ENCODE measurements around the gene GSK3A.

GSK3A gene

DNA sequence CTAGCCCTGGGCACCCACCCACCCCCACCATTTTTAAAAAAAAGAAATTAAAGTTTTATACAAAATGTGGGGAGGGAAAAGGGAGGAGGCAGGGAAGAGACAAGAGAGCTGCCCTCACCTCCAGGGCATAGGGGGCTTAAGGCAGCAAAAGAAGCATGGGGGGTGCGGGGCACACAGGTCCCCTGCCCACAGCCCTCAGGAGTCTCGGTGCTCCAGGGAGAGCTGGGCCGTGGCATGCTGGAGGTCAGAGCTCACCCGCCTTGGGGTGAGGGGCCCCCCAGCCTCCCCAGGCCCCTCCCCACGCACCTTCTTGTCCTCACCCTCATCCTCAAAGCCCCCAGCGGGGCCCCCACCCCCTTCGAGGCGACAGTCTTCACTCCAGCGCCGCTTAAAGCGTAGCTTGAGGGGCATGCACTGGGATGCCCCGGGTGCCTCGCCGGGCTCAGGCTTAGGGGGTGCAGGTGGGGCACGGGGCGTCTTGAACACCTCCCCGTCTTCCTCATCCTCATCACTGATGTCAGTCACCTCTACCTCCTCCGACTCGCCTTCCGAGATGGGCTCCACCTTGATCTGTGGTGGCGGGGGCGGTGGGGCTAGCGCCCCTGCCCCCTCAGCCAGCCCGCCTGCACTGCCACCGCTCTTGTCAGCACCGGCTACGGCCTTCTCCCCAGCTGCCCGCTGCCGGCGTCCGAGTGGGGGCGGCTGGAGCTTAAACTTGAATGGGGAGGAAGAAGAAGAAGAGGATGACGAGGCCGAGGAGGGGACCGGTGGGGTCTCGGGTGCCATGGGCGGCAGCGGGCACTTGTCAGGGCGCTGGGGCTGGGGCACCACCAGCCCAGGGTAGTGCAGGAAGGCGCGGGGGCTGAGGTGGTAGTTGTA, 6.1 kb upstream of the GSK3A start:
- DNase-seq: no peak

DNA sequence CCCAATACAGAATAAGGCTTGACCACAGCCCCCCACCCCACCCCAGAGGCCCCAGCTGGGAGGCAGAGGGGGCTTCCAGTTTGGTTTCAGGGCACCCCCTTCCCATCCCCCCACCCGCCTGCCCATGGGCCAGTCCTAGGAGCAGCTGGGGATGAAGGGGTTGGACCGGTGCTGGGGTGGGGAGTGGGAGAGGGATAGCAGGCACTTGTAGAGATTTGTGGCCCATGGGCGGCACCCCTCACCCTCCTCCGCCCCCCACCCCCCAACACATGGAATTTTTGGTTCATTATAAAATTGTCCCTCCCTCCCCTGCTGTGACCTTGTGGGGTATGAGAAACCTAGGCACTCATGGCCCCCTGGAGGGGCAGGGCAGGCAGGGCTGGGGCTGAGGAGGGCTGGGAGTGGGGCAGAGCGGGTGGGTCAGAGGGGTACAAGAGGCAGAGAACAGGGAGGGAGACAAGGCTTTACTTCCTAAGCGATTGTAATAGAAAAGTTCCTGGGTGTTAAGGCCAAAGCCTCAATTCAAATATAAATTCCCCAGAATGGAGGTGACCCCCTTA, 5.3 kb upstream of the GSK3A start:
- DNase-seq: no peak

DNA sequence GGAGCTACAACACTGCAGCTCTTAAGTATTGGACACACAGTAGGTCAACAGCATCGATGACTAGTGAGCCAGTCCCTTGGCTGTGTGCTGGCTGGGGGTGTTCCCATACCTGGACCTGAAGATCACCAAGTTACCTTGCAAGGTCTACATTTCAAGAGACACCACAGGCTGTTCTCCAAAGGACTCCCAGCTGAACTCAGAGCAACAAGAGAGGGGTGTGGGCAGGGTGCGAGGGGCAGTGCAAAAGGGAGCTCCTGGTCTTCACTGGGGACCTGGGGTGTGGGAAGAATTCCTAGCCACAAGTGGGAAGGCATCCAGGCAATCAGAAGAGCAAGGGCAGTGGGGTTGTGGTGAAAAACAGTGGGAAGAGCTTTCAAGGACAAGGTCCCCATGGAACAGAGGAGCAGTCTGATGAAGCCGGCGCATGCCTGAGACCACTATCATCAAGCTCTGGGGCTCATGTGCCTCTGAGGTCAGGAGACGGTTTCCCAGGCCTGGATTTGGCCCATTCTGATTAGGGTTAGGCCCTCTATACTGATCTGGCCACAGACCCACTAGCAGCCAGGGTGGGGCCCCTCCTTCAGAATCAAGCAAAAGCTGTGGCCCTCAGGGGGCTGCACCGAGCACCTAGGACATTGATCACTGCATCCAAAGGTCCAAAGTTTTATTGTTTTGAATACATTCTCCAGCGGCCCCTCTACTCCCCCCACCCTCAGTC, 4.7 kb upstream of the GSK3A start:
- DNase-seq: no peak

DNA sequence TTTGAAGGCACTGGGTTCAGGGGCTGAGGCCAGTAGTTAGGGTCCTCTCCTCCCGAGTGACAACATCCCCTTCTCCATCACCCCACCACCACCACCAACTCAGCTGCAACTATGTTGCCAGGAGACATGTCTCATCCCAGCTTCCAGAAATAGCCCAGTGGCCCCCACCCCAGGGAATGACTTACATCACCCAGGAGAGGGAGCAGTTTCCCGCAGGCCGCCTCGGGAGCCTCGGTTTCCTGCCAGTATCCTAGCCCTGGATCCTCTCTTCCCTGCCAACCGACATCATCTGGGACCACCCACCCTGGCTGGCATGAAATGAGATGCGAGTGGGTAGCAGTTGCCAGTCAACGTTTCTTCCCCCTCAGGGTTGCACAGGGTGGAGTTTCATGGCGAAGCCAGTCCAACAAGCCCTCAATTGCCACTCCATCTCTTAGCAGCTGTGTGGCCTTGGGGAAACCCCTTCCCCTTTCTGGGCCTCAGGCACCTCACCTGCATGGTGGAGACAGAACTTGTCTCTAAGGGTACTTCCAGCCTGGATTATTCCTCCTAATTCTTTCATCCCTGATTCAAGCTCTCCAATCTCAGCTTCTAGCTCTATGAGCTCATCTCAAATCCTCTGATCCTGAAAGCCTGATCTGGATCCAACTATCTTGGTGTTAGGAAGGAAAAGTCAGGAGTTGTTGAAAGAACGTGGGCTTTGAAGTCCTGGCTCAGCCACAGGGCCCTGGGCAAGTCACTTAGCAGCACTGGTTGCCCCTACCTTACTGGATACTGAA, 3.9 kb upstream of the GSK3A start:
- DNase-seq: no peak

DNA sequence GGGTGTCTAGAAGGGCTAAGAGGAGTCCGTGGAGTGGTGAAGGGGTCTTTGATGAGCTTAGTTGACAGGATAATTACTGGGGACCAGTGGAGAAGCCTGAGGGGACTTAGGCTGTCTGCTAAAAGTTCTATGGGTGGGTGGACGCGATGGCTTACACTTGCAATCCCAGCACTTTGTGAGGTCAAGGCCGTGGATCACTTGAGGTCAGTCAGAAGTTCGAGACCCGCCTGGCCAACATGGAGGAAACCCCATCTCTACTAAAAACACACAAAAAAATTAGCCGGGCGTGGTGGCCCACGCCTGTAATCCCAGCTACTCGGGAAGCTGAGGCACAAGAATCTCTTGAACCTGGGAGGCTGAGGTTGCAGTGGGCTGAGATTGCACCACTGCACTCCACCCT, 2.8 kb upstream of the GSK3A start:
- DNase-seq: no peak

DNA sequence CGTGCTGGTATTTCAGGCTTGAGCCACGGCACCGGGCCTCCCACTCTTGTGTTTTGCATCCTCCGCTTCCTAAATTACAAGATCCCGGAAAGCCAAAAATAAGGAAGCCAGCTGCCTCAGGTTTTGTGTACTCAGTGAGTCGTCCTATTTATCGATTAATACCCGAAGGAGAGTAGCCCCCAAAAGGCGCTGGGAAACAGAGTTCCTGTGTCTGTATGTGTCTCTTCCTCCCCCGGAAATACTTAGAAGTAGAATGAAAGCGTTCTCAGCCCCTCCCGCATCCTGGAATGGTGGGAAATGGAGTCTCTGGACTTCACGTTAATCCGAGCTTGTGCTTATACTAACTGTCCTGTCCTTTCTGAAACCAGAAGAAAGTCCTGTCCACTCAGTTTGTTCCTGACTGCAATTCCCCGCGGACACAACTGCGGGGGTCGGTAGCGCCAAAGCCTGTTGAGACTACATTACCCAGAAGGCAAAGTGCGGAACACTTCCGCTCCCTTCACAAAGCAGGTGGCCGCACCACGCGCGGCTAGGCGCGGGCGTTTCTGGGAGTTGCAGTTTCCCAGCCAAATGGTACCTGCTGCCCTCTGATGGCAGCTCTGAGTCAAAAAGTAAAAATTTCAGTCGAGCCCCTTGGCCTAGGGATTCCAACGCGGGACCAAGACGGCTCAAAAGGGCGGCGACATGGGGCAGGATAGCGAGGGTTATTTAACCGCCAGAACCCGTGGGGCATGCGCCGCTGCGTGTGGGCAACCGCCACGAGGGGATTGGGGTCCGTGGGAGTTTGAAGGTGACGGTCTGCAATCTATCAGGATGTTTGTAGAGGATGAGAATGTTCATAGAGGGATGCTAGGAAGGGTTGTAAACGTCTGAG, 2.2 kb upstream of the GSK3A start:
- DNase-seq: peak; percentile 85 to 93

DNA sequence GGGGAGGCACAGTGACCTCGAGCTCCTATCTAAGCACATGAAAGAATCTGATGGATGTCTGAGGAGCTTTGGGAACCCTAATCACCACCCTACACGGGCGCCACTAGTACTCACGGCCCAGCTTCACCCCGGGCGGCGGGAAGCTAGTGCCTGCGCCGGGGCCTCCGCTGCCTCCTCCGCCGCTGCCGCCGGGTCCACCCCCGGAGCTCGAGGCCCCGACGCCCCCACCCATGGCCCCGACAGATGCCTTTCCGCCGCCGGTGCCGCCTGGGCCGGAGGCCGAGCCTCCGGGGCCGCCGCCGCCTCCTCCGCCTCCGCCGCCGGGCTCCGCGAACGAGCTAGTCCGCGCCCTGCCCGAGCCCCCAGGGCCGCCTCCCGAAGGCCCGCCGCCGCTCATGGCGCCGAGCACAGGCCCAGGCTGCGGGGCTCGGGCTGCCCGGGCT, 312 bp downstream of the GSK3A start:
- DNase-seq: peak in 1 of 2 experiments; percentile 42

DNA sequence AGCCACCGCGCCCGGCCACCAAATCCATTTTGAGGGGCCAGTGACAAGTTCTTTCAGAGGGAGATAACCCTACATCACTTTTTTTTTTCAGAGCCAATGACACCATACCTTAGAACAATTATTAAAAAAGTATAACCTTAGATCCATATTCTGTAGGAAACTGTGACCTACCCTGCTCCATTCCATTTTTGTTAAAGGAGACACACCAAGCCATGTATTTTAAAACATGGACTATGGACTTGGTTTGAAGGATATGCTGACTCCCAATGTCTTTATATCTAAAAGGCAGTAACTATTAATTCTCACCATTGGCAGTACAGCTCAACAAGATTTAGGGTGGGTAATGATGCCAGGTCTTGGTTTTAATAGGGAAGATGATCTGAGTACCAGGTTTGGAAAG, 1.1 kb downstream of the GSK3A start:
- no peak for DNase-seq

DNA sequence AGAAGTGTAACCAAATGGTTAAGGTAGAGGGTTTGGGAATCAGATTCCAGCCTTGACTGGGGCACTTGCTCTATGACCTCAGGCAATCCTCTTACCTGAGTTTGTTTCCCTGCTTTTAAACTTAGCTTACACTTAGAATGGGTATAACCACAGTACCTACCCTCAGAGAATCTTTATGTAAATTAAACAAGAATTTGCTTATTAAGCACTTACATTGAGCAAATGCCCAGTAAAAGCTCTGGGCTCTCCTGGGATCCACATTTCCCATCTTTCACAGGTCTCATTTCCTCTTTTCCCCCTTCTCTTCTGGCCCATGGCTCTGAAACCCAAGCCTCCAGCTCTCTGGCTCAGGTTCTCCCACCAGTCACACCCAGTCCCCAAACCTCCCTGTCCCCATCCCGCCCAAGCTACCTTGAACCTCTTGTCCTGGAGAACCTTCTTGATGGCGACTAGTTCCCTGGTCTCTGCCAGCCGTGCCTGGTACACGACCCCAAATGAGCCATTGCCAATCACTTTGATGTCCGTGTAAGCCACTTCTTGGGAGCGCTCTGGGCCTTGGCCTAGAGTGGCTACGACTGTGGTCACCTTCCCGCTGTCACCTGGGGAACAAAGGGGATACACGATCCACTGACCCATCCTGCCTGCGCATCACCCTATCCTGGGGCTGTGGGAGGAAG, 2.7 kb downstream of the GSK3A start:
- DNase-seq: no peak

DNA sequence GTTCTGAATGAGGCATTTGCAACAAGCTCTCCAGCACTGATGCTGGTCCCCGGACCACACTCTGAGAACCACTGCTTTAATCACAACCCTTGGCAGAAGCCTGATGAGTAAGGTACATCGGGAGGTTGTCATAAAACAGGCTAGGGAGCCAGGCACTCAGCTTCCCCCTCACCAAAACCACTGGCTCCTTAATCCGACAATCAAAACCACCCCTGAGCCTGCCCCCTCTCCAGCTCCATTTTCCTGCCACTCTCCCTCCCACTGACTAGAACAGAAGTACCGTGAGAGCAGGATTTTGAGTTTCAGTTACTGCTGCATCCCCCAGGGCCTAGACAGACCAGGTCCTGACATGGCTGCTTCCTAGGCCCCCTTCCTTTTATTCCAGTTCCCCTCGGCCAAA, 7.2 kb downstream of the GSK3A start:
- DNase-seq: no peak

DNA sequence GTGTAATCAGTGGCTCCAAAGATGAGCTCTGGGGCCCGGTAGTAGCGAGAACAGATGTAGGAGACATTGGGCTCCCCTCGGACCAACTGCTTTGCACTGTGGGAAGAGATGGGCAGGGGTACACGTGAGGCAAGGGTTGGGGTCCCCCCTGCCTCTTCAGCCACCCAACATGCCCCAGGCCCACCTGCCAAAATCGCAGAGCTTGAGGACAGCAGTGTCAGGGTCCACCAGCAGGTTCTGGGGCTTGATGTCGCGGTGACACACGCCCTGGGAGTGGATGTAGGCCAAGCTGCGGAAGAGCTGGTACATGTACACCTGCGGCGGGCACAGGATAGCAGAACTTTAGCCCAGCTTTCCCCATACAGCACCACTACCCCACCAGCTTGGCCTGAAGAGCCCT, 8.0 kb downstream of the GSK3A start:
- no peak for DNase-seq

DNA sequence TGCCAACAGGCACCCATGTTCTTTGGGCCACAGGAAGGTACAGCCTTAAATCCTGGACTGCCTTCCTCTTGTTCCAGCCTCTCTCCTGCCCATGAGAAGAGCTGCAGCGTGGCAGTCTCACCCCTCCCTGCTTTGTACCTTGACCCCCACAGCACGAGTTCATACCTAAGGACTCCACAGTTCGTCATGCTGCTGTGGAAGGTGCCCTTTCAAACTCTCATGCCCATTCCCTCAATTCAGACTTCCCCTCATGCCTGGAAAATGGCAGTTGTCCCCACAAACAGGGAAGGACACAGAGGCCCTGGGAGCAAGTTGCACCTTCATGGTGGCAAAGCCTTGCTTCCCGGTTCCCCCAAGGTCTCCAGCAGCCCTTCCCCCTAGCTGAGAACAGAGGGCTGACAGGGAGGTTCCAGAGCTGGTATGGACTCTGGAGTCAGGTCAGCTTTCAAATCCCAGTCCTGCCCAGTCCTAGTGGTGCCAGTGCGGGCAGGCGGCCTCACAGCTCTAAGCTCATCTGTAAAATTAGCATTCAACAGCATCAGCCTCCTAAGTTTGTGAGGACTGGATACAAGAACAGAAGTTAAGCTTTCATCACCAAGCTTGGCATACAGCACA, 8.6 kb downstream of the GSK3A start:
- DNase-seq: no peak

DNA sequence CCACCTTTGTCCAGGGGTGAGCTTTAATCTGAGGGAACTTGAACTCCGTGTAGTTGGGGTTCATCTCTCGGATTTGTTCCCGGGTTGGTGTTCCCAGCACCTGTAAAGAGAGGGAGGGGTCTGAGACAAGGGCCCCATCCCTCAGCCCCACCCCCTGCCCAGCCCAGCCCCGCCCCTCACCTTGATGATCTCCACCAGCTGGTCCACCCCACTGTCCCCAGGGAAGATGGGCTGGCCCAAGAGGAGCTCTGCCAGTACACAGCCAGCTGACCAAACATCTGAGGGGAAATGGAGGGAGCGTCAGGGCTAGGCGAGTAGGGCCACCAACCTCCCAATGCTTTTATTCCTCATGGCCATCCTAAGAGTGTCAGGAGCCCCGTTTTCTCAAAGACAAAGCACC, 9.3 kb downstream of the GSK3A start:
- DNase-seq: no peak

DNA sequence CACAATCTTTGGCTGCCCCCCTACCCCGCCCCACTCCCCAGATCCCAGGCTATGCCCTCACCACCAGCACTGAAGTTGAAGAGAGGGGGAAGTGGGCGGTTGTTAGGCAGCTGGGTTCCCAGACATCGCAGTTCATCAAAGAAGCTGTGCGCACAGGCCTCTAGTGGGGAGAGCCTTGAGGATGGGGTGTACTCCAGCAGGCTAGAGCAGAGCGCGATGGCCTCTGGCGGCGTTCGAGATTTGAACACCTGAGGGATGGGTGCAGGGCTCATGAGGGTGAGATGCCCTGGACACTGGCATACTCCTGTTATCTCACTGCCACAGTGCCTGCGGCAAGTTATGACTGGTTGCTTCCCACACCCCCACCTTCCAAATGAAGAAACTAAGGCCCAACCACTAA, 10.0 kb downstream of the GSK3A start:
- DNase-seq: no peak

DNA sequence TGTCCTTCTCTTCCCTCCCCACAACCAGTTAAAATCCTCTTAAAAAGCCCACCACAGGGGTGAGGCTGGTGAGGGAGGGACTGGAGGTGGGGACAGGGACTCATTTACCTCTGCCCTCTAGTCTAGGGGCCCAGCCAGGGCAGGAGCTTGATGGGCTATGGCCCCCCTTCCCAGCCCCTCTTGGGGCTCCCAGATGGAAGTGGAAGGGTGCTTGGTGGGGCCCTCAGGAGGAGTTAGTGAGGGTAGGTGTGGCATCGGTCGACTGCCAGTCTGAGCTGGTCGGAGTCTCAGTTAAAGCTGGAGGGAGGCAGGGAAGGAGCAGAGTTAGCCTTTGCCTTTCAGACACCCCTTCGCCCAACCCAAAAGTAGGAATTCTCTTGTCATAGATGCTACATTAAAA, 11.8 kb downstream of the GSK3A start:
- DNase-seq: no peak

DNA sequence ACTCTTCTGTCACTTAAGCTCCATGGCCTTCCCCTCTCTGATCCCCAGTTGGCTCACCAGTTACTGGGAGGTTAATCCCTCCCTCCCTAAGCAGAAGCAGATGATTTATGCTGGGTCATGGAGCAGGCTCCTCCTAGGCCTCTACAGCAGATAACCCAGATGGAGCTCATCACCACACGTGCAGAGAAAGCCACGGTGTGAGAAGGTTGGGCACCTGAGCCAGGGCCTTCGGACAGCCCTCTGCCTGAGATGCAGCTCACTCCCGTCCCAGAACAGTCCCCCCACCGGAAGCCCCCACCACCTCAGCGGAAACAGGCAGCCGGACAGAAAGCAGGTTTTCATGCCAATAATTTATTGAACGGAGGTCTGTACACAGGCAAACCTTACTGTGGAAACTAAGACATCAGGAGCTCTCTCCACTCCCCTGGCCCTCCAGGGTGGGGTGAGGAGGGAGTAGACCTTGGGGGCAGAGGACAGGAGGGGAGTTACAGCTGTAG, 12.5 kb downstream of the GSK3A start:
- DNase-seq: no peak

DNA sequence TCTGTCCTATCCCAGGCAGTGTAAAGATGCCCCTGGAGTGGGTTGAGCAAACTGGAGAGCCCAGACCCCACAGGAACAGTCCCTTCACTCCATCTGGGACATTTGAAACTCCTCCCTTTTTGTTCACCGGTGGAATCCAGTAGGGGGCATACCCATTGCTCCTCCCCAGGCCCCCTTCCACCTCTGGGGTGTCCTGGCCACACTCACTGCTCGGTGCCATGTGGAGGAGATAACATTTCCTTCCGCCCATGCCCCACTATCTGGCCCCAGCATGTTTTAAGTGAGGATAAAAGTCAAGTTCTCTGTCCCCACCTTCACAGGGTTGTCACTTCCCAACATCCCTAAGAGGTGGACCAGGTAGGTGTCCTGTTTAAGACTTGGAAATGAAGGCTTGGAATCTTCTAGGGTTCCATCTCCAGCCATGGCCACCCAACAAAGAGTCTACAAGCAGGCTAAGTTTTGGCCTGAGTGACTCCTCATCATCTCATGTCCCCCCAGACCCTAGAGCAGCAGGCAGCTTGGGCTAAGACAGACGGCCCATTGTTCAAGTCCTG, 13.0 kb downstream of the GSK3A start:
- DNase-seq: no peak

DNA sequence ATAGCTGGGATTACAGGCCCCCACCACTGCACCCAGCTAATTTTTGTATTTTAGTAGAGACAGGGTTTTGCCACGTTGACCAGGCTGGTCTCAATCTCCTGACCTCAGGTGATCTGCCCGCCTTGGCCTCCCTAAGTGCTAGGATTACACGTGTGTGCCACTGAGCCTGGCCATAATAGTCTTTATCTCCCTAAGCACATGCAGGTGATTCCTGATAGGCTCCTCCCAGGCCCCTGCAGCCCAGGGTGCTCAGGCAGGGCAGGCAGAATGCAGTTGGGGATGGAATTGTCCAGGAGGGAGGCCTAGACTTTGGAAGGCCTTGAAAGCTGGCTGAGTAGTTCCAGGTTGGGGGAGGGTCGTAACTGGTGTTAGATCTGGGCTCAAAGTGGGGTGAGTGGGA, 13.8 kb downstream of the GSK3A start:
- DNase-seq: no peak

DNA sequence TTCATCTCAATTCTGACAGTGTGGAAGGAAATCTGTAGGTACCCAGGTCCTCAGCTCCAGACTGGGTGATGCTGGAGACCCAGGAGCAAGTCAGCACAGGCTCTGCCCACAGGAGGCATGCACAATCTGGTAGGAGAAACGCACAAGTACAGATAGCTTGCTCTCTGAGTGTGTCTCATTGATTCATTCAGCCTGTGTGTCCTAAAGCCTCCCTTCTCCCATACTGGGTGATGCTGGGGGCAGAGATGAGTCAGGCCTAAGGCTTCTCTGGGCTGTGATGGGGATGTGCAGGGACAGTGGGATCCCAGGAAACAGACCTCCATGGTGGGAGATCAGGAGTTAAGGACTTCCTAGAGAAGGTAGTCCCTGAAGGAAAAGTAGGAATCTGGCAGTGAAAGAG, 15.5 kb downstream of the GSK3A start:
- DNase-seq: no peak

DNA sequence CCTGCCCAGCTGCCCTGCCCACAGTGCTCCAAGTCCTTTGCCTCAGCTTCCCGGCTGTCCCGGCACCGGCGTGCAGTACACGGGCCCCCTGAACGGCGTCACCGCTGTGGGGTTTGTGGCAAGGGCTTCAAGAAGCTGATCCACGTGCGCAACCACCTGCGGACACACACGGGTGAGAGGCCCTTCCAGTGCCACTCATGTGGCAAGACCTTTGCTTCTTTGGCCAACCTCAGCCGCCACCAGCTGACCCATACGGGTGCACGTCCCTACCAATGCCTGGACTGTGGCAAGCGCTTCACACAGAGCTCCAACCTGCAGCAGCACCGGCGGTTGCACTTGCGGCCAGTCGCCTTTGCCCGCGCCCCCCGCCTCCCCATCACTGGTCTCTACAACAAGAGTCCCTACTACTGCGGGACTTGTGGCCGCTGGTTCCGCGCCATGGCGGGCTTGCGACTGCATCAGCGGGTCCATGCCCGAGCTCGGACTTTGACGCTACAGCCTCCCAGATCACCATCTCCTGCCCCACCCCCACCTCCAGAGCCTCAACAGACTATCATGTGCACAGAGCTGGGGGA, 16.6 kb downstream of the GSK3A start:
- DNase-seq: no peak
